Stimulated activated CD8-positive, alpha-beta memory T cell treated with anti-CD3 and anti-CD28 coated beads, Interleukin-12 subunit alpha, Interleukin-12 subunit beta, amount 100 ng/mL, for 4 hours (primary cell): ENCODE data around the gene NXF2.
"Not testable (repeated sequence)": the region's sequence is repeated elsewhere in the genome, so short reads cannot be mapped to it uniquely, and the experiment has no call there.

Source experiments
- DNase-seq: peaks from one replicate; pipeline ENCODE4 v3.0.0-alpha.2; 2020; ENCODE audit warnings: low read depth

The NXF2 gene

GRCh38 chrX:102246893-102247292 lies at the start of gene NXF2:
Gene NXF2, plus strand, starts transcription at chrX:102247167. Its CDS starts 59,912 bp downstream, at chrX:102307079.
- not testable (repeated sequence) for DNase-seq

- DNase-seq: not testable (repeated sequence)
These were observed 39.0 kb upstream of the NXF2 start for GRCh38 chrX:102207940-102208339.

- DNase-seq: not testable (repeated sequence)
These were observed 32.0 kb upstream of the NXF2 start, which contains the start of gene TCP11X1 for GRCh38 chrX:102214986-102215385. Gene TCP11X1, plus strand, starts transcription at chrX:102215301.

GRCh38 chrX:102216497-102216896 lies 30.5 kb upstream of the NXF2 start:
- DNase-seq: not testable (repeated sequence)

- DNase-seq: not testable (repeated sequence)
These were observed 11.3 kb upstream of the NXF2 start for GRCh38 chrX:102235678-102236077.

GRCh38 chrX:102240265-102240664 lies 6.7 kb upstream of the NXF2 start:
- not testable (repeated sequence) for DNase-seq

GRCh38 chrX:102272231-102272630 lies 25.3 kb downstream of the NXF2 start:
- DNase-seq: not testable (repeated sequence)

- no peak for DNase-seq
These were observed 91.2 kb downstream of the NXF2 start for GRCh38 chrX:102338162-102338561.

GRCh38 chrX:102339312-102340298 lies 92.6 kb downstream of the NXF2 start:
- no peak for DNase-seq

GRCh38 chrX:102341867-102342266 lies 94.9 kb downstream of the NXF2 start:
- no peak for DNase-seq

- DNase-seq: peak; percentile 18
These were observed 98.9 kb downstream of the NXF2 start for GRCh38 chrX:102345916-102346315.
